HG02970 (cell line): ENCODE measurements around the gene POLR1C.
"Not testable (repeated sequence)": the region's sequence is repeated elsewhere in the genome, so short reads cannot be mapped to it uniquely, and the experiment has no call there.

Source experiments
- ATAC-seq: cut with Tn5 transposase; IDR thresholded peaks from one replicate; pipeline ENCODE4 v1.9.1; 2021; ENCODE audit warnings: mild to moderate bottlenecking, moderate library complexity, moderate number of reproducible peaks; ENCODE audit not compliant: unreplicated experiment, low FRiP score

Gene POLR1C

GRCh38 chr6:43491750-43492661 lies 24.9 kb upstream of the POLR1C start:
- ATAC-seq = no peak

- no peak for ATAC-seq
Measured at GRCh38 chr6:43492673-43493072, 24.2 kb upstream of the POLR1C start.

- no peak for ATAC-seq
Measured at GRCh38 chr6:43493230-43493629, 23.7 kb upstream of the POLR1C start.

- no peak for ATAC-seq
Measured at GRCh38 chr6:43493833-43494232, 23.1 kb upstream of the POLR1C start.

- ATAC-seq = no peak
Measured at GRCh38 chr6:43494321-43494720, 22.6 kb upstream of the POLR1C start.

GRCh38 chr6:43494766-43495165 lies 22.1 kb upstream of the POLR1C start:
- no peak for ATAC-seq

GRCh38 chr6:43495409-43495941 lies 21.4 kb upstream of the POLR1C start:
- no peak for ATAC-seq

GRCh38 chr6:43496370-43497128 lies 20.3 kb upstream of the POLR1C start:
- ATAC-seq = no peak

GRCh38 chr6:43497129-43497396 lies 19.8 kb upstream of the POLR1C start:
- ATAC-seq = no peak

GRCh38 chr6:43497689-43498088 lies 19.2 kb upstream of the POLR1C start:
- ATAC-seq = no peak

- not testable (repeated sequence) for ATAC-seq
Measured at GRCh38 chr6:43498291-43498690, 18.6 kb upstream of the POLR1C start.

- no peak for ATAC-seq
Measured at GRCh38 chr6:43499028-43499815, 17.7 kb upstream of the POLR1C start.

- ATAC-seq = no peak
Measured at GRCh38 chr6:43500921-43501320, 16.0 kb upstream of the POLR1C start.

GRCh38 chr6:43502666-43503065 lies 14.2 kb upstream of the POLR1C start:
- ATAC-seq = no peak

GRCh38 chr6:43503443-43503842 lies 13.4 kb upstream of the POLR1C start:
- ATAC-seq = no peak

GRCh38 chr6:43504756-43505593 lies 11.9 kb upstream of the POLR1C start:
- no peak for ATAC-seq

- ATAC-seq = no peak
Measured at GRCh38 chr6:43505718-43506117, 11.2 kb upstream of the POLR1C start.

GRCh38 chr6:43506171-43506570 lies 10.7 kb upstream of the POLR1C start:
- no peak for ATAC-seq

- ATAC-seq = no peak
Measured at GRCh38 chr6:43506667-43507471, 10.0 kb upstream of the POLR1C start.
